Endothelial cell of umbilical vein (primary cell): Measurements from ENCODE around the gene ST6GALNAC3. TPM values are rescaled to one million over a fixed set of nuclear protein-coding genes. Genes with fewer than 3 reads are reported as not detected.

Source experiments
- BruUV-seq: library from RNA; stranded (reverse); fragments of 400-500 nt; replicated peaks from 2 replicates; lab custom pipeline; 2021; lab: Mats Ljungman, UMichigan
- CTCF ChIA-PET: fragments of 300-600, 350-600 bp; sonication (Branson Sonifier 250); formaldehyde crosslinking; loops from one replicate; lab custom pipeline; 2021; ENCODE audit warnings: antibody characterized with exemption, inconsistent platforms; lab: Charles Lee
- POLR2A ChIA-PET: fragments of 300-600, 350-600 bp; sonication (Branson Sonifier 250); formaldehyde crosslinking; loops from one replicate; lab custom pipeline; 2021; ENCODE audit warnings: antibody characterized with exemption, inconsistent platforms; lab: Charles Lee
- DNase-seq: peaks from one replicate; pipeline ENCODE4 v3.0.0-alpha.2; 2011; ENCODE audit warnings: low read depth, low spot score
- FAIRE-seq: peaks from 2 replicates; lab custom pipeline; 2011; peaks lifted over from hg19 to GRCh38; lab: Jason Lieb, UNC
- H2AFZ ChIP-seq: 2 replicates; pipeline ENCODE4 v1.6.0; 2012; ENCODE audit warnings: low read depth, low read length, control low read depth, inconsistent platforms
- H3K27ac ChIP-seq: 2 replicates; pipeline ENCODE4 v1.5.1; 2011; ENCODE audit warnings: low read depth, mild to moderate bottlenecking, control low read depth, low read length, moderate library complexity; ENCODE audit not compliant: insufficient read depth
- H3K27me3 ChIP-seq, 2 experiments: 2 replicates each; pipeline versions ENCODE4 v1.6.0 to v1.6.1; 2011; ENCODE audit warnings: low read length in 2 of 2, mixed read lengths in 1 of 2; ENCODE audit not compliant: control insufficient read depth in 2 of 2, insufficient read depth in 2 of 2
- H3K36me3 ChIP-seq, 2 experiments: 2 replicates in 1 of 2; 3 replicates in 1 of 2; pipeline ENCODE4 v1.5.1; 2011; ENCODE audit warnings: low read length in 2 of 2, mild to moderate bottlenecking in 1 of 2, moderate library complexity in 1 of 2; ENCODE audit not compliant: control insufficient read depth in 2 of 2, insufficient read depth in 2 of 2; ENCODE audit errors: extremely low read depth in 1 of 2
- H3K4me1 ChIP-seq: 3 replicates; pipeline ENCODE4 v1.5.1; 2011; ENCODE audit warnings: mild to moderate bottlenecking, low read length; ENCODE audit not compliant: control insufficient read depth, insufficient read depth; ENCODE audit errors: extremely low read depth
- H3K4me2 ChIP-seq: 2 replicates; pipeline ENCODE4 v1.6.1; 2011; ENCODE audit warnings: low read length, control low read depth, mixed read lengths; ENCODE audit not compliant: insufficient read depth
- H3K4me3 ChIP-seq, 3 experiments: fragments of 200-600 bp in 1 of 3; sonication (generic), shearing (Covaris generic) in 1 of 3; replicated peaks in 1 of 3; 2 replicates each; pipeline ENCODE4 v1.5.1; 2011 to 2016; ENCODE audit warnings: control low read depth in 3 of 3, low read length in 3 of 3, mild to moderate bottlenecking in 2 of 3, inconsistent platforms in 1 of 3, low read depth in 1 of 3, moderate library complexity in 1 of 3; ENCODE audit not compliant: insufficient read depth in 1 of 3
- H3K79me2 ChIP-seq: 2 replicates; pipeline ENCODE4 v1.6.0; 2012; ENCODE audit warnings: low read length, inconsistent platforms; ENCODE audit not compliant: control insufficient read depth, insufficient read depth
- H3K9ac ChIP-seq: replicated peaks from 2 replicates; pipeline ENCODE3; 2011; ENCODE audit warnings: low read length, control low read depth; ENCODE audit not compliant: insufficient read depth; ENCODE audit errors: extremely low read depth
- H3K9me1 ChIP-seq: replicated peaks from 3 replicates; pipeline ENCODE4 v1.6.0; 2011; ENCODE audit warnings: mild to moderate bottlenecking, low read length; ENCODE audit not compliant: control insufficient read depth, insufficient read depth; ENCODE audit errors: extremely low read depth
- H3K9me3 ChIP-seq: replicated peaks from 2 replicates; pipeline ENCODE4 v1.5.1; 2012; ENCODE audit warnings: low read length, inconsistent platforms; ENCODE audit not compliant: control insufficient read depth, insufficient read depth
- H4K20me1 ChIP-seq: replicated peaks from 2 replicates; pipeline ENCODE3; 2011; ENCODE audit warnings: mild to moderate bottlenecking, low read length; ENCODE audit not compliant: control insufficient read depth, insufficient read depth; ENCODE audit errors: extremely low read depth
- CTCF ChIP-seq, 2 donors: IDR thresholded peaks; 1 replicate in 1 of 2; 2 replicates in 1 of 2; pipeline ENCODE4 v1.5.1; 2011; ENCODE audit warnings: low read length in 2 of 2, mild to moderate bottlenecking in 2 of 2, moderate library complexity in 2 of 2, control low read depth in 1 of 2, inconsistent platforms in 1 of 2, low read depth in 1 of 2; ENCODE audit not compliant: insufficient read depth in 1 of 2; ENCODE audit errors: extremely low read depth in 1 of 2
- EZH2 ChIP-seq: IDR thresholded peaks from 2 replicates; pipeline ENCODE4 v1.6.1; 2012; ENCODE audit warnings: borderline replicate concordance, low read depth, mild to moderate bottlenecking, moderate library complexity, low read length, inconsistent platforms; ENCODE audit not compliant: severe bottlenecking
- FOS ChIP-seq: IDR thresholded peaks from 2 replicates; pipeline ENCODE4 v1.6.1; 2011; ENCODE audit warnings: mild to moderate bottlenecking, low read length, moderate library complexity, borderline replicate concordance; ENCODE audit not compliant: insufficient read depth
- GATA2 ChIP-seq: IDR thresholded peaks from 2 replicates; pipeline ENCODE4 v1.7.0; 2011; ENCODE audit warnings: low read depth, mild to moderate bottlenecking, moderate library complexity, mixed read lengths, low read length; ENCODE audit not compliant: insufficient read length, insufficient read depth
- MAX ChIP-seq: IDR thresholded peaks from 2 replicates; pipeline ENCODE4 v1.6.1; 2011; ENCODE audit not compliant: insufficient read depth, insufficient read length
- MYC ChIP-seq: IDR thresholded peaks from one replicate; pipeline ENCODE4 v1.6.1; 2011; ENCODE audit warnings: mild to moderate bottlenecking, low read depth, low read length
- POLR2A ChIP-seq: IDR thresholded peaks from 2 replicates; pipeline ENCODE4 v1.6.1; 2012; ENCODE audit warnings: low read depth, mild to moderate bottlenecking, control low read depth, low read length
- POLR2AphosphoS5 ChIP-seq: IDR thresholded peaks from 2 replicates; pipeline ENCODE4 v1.6.1; 2012; ENCODE audit warnings: low read depth, mild to moderate bottlenecking, control low read depth, low read length, moderate library complexity; ENCODE audit not compliant: insufficient read depth
- dilution Hi-C: fragments of 300-500 bp; cut with MboI; formaldehyde crosslinking; loops from one replicate; pipeline ENCODE4 v1.15.0; 2019; ENCODE audit warnings: low sequenced_read_pairs; ENCODE audit not compliant: extremely low pct_ligation_motif_present
- intact Hi-C: fragments of 100-400 bp; cut with micrococcal nuclease; formaldehyde crosslinking; loops from one replicate; pipeline ENCODE4 v1.10.0; 2022
- polyA plus RNA-seq, 4 experiments: library from polyadenylated mRNA; depleted of rRNA in 3 of 4; stranded (reverse) in 3 of 4; unstranded in 1 of 4; fragments of >200 nt; gene quantifications; 2 replicates each; pipeline versions ENCODE4 v1.2.1 to v1.2.3, GENCODE V29; 2011 to 2012; ENCODE audit warnings: missing spikeins in 1 of 4
- total RNA-seq: library from RNA; stranded (reverse); gene quantifications from 2 replicates; pipeline ENCODE4 v1.2.3, GENCODE V29; 2021

Gene ST6GALNAC3
- total and polyA plus RNA-seq, 2 donors (not counting 3 experiments of a cell fraction or from before 2014, with no cell fraction given): 7.6 to 48.3 TPM

GRCh38 chr1:76607717-76608116 lies 533.2 kb downstream of the ST6GALNAC3 start:
- Histone ChIP-seq H3K4me3 (no peak overlapping the region), H3K4me2 (no peak overlapping the region), H3K27ac (no peak overlapping the region), H3K27me3 (no peaks in the 10 kb centered on the region), H2AFZ (no peak overlapping the region), H3K9ac (no peak overlapping the region), H3K4me1 (no peaks in the 10 kb centered on the region), H3K9me3 (no peaks in the 10 kb centered on the region), H4K20me1 (no peaks in the 10 kb centered on the region), H3K36me3 (no peaks in the 10 kb centered on the region), H3K79me2 (no peaks in the 10 kb centered on the region), H3K9me1 (no peaks in the 10 kb centered on the region)
- ChIA-PET POLR2A (no interaction called here), CTCF (no interaction called here)
- FAIRE-seq: no peak
- TF ChIP-seq CTCF (IDR thresholded peaks at IDR 0.05; ENCODE audit: extremely low read depth in 1 of 2, insufficient read depth in 1 of 2, low read depth in 1 of 2, low read length in 2 of 2) (no peak), POLR2A (no peak), EZH2 (no peak), MAX (no peak), FOS (no peak), POLR2AphosphoS5 (no peak), MYC (no peak), GATA2 (no peak)
- BruUV-seq: no TSS peak
- dilution Hi-C loops: no loop called here
- DNase-seq: no peak
- intact Hi-C loops: loop anchor here (10.0 kb wide), 1 partner anchor 653 kb away; no protein-coding TSS in a partner anchor
